Measurements from ENCODE around the gene RAB11FIP4.

- TF ChIP-seq CTCF (IDR thresholded peaks at IDR 0.05) = no peak
- no peak for TF ChIP-seq EP300 (IDR thresholded peaks at IDR 0.05)
- TF ChIP-seq POLR2A (IDR thresholded peaks at IDR 0.05) = no peak
These were observed 183.0 kb downstream of the RAB11FIP4 start for GRCh38 chr17:31574458-31574857.

Measured in gastroesophageal sphincter (tissue), 3 donors.